Coronary artery (tissue), 2 donors: ENCODE data around the gene NOD1.

ENCODE experiments used
- DNase-seq: peaks from one replicate; pipeline ENCODE4 v3.0.0-alpha.2; 2017; ENCODE audit warnings: low spot score
- H3K27ac ChIP-seq, 2 donors: fragments of 200-600 bp; sonication (generic); one replicate each; pipeline ENCODE4 v1.5.1; 2016 to 2019
- H3K4me3 ChIP-seq: fragments of 200-600 bp; sonication (generic); 2 replicates; pipeline ENCODE4 v1.5.1; 2016; ENCODE audit warnings: mild to moderate bottlenecking, moderate library complexity
- TF ChIP-seq, protein P1 (sequence below): fragments of 200-600 bp; sonication (generic); IDR thresholded peaks from one replicate; pipeline ENCODE4 v1.5.1; 2019; ENCODE audit warnings: antibody characterized with exemption

The NOD1 gene

GRCh38 chr7:30463405-30464145 is 15.0 kb downstream of the NOD1 start:
- Histone ChIP-seq H3K4me3 (no peak overlapping the region), H3K27ac (peak overlapping the region in 1 of 2 donors; percentile 61)
- TF ChIP-seq, protein P1, sequence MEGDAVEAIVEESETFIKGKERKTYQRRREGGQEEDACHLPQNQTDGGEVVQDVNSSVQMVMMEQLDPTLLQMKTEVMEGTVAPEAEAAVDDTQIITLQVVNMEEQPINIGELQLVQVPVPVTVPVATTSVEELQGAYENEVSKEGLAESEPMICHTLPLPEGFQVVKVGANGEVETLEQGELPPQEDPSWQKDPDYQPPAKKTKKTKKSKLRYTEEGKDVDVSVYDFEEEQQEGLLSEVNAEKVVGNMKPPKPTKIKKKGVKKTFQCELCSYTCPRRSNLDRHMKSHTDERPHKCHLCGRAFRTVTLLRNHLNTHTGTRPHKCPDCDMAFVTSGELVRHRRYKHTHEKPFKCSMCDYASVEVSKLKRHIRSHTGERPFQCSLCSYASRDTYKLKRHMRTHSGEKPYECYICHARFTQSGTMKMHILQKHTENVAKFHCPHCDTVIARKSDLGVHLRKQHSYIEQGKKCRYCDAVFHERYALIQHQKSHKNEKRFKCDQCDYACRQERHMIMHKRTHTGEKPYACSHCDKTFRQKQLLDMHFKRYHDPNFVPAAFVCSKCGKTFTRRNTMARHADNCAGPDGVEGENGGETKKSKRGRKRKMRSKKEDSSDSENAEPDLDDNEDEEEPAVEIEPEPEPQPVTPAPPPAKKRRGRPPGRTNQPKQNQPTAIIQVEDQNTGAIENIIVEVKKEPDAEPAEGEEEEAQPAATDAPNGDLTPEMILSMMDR = no peak
- no peak for DNase-seq

GRCh38 chr7:30462179-30462578 is 16.4 kb downstream of the NOD1 start:
- no peak overlapping the region for H3K4me3 ChIP-seq
- TF ChIP-seq, protein P1 = no peak
- no peak for DNase-seq
- no peak overlapping the region for H3K27ac ChIP-seq

GRCh38 chr7:30460246-30460633 is 18.3 kb downstream of the NOD1 start:
- H3K27ac ChIP-seq = peak overlapping the region; percentile 15 to 57
- no peak for DNase-seq
- H3K4me3 ChIP-seq = peak overlapping the region; percentile 18
- TF ChIP-seq, protein P1 = no peak

DNA sequence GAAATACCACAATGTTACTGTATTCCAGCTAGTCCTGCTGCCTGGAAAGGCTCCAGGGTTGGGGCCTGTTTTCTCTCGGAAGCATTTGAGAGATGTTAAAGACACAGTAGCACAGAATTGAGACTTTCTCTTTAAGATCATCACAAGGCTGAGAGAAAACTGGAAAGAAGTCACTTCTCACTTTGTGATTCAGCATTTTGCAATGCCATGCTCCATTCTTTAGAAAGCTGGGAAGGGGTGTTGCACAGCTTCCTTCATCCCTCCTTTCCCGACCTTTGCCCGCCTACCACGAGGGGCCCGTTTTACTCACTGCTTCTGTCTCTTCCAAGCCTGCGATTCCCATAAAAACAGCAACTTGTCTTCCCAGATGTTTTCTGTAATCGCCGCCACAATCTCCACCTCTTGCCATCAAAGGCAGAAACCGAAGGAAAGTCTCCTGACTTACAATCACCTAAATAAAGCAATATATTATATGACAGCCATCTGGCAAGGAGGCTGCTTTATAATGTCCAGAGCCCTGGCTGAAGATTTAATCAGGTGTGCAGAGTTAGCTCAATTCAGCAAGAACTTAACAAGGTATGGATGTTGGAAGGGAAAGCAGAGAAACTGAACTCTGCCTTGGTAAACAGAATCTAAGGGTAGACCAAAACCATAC is 18.9 kb downstream of the NOD1 start:
- H3K4me3 ChIP-seq = peak overlapping the region; percentile 18
- DNase-seq = no peak

GRCh38 chr7:30458311-30458710 is 20.3 kb downstream of the NOD1 start:
- H3K27ac ChIP-seq = no peak overlapping the region
- no peak overlapping the region for H3K4me3 ChIP-seq
- TF ChIP-seq, protein P1 = no peak
- DNase-seq = no peak

More for the DNA sequence above, 18.9 kb downstream of the NOD1 start:
- TF ChIP-seq, protein P1 = no peak
- peak overlapping the region; percentile 15 to 57 for H3K27ac ChIP-seq

GRCh38 chr7:30453921-30454320 is 24.7 kb downstream of the NOD1 start:
- TF ChIP-seq, protein P1 = no peak
- no peak for DNase-seq
- H3K27ac ChIP-seq = no peak overlapping the region
- H3K4me3 ChIP-seq = no peak overlapping the region

DNA sequence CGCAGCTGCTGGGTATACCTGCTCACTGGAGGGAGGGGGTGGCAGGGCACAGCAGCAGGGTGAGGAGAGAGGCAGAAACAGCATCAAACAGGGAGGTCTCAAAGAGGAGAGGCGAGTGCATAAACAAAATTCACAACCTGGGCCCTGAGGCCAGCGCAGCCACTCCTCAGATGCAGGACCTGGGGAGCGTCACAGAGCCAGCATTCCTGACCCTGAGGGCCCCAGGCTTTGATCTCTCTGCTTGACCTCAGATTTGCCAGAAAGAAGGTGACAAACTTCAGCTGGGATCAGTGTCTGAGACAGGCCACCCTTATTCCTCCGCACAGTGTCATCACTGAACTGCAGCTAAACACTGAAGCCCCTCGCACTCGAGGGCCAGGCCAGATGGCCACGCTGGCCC is 25.6 kb downstream of the NOD1 start:
- Histone ChIP-seq H3K27ac (no peak overlapping the region), H3K4me3 (no peak overlapping the region)
- TF ChIP-seq, protein P1 = no peak
- no peak for DNase-seq
